GM13976 (cell line): ENCODE data around the gene DNAJB11.
A peak's percentile ranks its signal among the peaks of the same experiment; 100 is the strongest.
"Not testable (repeated sequence)": the region's sequence is repeated elsewhere in the genome, so short reads cannot be mapped to it uniquely, and the experiment has no call there.

Experiments used
- DNase-seq: peaks from one replicate; pipeline ENCODE4 v3.0.0; 2012; ENCODE audit warnings: low spot score
- in situ Hi-C: fragments of 300-500 bp; cut with MboI; formaldehyde crosslinking; loops from one replicate; pipeline ENCODE4 v1.12.0; 2022; ENCODE audit warnings: low sequenced_read_pairs, mixed read lengths, inconsistent platforms; ENCODE audit not compliant: unreplicated experiment
- TF ChIP-seq, protein P1 (sequence below): IDR thresholded peaks from 2 replicates; pipeline ENCODE4 v1.5.1; 2012; ENCODE audit warnings: borderline replicate concordance, mild to moderate bottlenecking; ENCODE audit not compliant: insufficient read depth; ENCODE audit errors: extremely low read depth, missing control alignments, control extremely low read depth

Gene DNAJB11

DNA sequence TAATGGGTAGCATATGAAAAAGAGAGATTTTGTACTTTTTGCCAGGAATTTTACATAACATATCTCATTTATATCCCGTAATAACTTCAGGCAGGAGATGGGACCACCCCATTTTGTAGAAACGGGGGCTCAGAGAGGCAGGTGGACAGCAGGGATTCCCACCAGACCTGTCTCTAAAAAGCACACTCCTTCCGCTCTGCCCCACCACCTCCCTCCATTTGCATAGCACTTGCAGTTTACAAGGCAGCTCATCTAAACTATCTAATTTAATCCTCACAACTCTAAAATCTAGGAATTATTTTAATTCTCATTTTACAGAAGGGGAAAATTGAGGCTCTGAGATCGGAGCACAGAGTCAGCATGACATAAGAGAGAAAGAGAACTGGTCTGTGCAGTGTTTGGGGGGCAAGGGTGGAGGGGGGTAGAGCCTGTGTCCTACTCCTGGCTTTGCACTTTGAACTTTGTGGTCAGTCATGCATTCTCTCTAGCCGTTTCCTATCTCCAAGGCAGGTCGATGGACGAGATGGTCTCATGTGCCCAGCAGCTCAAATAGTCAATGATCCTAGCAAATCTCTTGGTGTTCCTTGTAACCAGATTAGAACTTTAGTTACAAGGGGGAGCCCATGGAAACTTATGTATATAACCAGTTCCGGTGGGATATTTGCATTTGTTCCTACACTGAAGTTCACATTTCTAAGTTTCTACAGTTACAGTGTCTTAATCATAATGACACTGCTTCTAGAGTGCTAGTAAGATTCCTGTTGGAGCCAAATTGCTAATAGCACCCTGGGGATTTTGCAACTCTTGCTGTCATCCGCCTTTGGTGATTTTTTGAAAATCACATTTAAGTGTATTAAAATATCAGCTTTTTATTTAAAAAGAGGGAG lies 44.9 kb upstream of the DNAJB11 start:
- in situ Hi-C loops, result no loop called here
- no peak for DNase-seq
- TF ChIP-seq, protein P1, sequence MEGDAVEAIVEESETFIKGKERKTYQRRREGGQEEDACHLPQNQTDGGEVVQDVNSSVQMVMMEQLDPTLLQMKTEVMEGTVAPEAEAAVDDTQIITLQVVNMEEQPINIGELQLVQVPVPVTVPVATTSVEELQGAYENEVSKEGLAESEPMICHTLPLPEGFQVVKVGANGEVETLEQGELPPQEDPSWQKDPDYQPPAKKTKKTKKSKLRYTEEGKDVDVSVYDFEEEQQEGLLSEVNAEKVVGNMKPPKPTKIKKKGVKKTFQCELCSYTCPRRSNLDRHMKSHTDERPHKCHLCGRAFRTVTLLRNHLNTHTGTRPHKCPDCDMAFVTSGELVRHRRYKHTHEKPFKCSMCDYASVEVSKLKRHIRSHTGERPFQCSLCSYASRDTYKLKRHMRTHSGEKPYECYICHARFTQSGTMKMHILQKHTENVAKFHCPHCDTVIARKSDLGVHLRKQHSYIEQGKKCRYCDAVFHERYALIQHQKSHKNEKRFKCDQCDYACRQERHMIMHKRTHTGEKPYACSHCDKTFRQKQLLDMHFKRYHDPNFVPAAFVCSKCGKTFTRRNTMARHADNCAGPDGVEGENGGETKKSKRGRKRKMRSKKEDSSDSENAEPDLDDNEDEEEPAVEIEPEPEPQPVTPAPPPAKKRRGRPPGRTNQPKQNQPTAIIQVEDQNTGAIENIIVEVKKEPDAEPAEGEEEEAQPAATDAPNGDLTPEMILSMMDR, result no peak

DNA sequence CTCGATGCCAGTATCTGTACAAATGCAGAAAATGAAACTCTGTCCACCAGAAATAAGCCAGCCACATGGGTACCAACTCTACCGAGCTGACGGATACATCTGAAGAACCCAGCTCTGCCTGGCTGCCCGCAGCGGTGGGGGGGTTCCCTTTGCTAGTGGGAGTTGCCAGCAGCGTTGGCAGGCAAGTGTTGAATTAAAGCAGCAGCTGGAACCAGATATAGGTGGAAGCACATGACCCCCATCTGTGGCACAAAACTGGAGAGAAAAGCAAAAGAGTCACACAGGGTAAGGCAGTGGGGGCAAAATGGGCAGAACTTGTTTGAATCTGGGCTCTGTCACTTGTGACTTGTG lies 44.3 kb upstream of the DNAJB11 start:
- in situ Hi-C loops, result no loop called here

DNA sequence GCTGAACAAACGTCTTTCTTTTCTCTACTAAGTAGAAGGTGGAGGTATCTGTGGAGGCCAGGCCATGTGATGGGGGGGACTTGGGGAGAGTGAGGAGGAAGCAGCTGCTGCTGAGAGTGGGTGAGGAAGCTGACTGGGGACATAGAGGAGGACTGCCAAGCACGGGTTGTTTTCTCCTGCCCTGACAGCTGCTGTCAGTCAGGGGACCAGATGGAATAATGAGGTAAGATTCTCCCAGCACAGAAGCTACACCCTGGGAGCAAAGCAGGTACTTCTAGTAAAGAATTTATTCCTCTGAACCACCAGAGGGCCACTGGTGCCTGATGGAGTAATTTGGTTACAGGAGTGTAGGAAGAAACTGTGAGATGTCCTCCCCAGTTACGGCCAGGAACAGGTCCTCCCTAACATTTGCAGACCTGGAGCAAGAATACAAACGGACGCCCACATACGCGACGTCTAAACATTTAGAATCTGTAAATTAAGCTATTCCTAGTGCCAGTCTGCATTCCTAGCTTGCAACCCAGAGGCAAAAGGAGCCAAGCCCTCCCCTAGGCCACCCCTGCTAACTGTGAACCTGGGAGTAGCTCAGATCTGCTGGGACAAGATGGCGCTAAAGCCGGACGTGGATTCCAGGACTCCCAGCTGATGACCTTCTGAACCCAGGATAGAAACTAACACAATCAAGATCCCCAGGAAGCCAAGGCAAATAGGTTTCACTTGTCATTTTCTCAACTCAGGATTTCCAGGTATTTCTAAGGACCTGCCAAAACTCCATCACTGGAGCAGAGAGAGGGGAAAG lies 41.1 kb upstream of the DNAJB11 start:
- no peak for DNase-seq
- in situ Hi-C loops, result no loop called here
- TF ChIP-seq, protein P1, result peak; percentile 30

More for the DNA sequence above, 44.3 kb upstream of the DNAJB11 start:
- no peak for DNase-seq
- TF ChIP-seq, protein P1, result no peak

DNA sequence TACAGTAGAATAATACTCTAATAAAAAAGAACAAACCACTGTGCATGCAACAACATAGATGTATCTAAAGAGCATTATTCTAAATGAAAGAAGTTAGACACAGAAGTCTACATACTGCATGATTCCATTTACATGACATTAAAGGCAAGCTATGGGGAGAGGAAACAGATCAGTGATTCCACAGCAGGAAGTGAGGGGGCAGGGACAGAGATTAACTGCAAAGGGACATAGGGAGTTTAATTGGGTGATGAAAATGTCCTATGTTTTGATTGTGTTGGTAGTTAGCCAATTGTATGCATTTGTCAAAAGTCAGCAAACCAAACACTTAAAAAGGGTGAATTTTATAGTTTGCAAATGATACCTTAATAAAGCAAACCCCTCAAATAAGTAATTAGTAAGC lies 40.1 kb upstream of the DNAJB11 start:
- in situ Hi-C loops, result no loop called here
- no peak for DNase-seq
- TF ChIP-seq, protein P1, result no peak

DNA sequence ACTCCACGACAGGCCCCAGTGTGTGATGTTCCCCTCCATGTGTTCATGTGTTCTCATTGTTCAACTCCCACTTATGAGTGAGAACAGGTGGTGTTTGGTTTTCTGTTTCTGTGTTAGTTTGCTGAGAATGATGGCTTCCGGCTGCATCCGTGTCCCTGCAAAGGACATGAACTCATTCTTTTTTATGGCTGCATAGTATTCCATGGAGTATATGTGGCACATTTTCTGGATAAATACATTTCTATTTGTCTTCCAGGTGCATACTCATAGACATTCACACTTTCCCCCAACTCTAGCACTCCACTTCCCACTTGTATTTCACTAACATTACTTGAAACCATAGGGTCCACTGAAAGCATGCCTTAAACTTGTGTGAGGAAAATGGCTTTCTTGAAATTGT lies 38.8 kb upstream of the DNAJB11 start:
- DNase-seq, in situ Hi-C loops: not testable (repeated sequence)

DNA sequence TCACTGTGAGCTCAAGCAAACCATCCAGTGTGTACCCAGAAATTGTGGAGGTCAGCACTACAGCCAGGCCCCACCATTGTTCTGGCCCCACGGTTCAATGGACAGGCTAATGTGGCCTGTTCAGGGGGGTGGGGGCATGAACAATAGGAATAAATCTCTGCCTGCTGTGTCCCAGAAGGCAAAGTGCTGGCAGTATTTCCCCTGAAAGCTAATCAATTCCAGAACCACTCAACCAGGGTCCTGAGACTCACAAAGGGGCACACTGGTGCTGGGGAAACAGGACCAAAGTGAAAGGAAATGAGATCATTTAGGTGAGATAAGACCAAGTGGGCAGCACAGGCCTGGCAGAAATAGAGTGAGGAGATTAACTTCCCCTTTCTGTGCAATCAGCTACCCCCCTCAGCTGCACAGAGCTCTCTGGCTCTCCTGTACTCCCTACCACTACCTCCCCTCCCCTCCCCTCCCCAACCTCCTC lies 37.9 kb upstream of the DNAJB11 start:
- in situ Hi-C loops, result no loop called here
- DNase-seq, result no peak
- TF ChIP-seq, protein P1, result no peak
